H1 (cell line): Measurements from ENCODE around the gene DSCAM. TPM values are rescaled to one million over a fixed set of nuclear protein-coding genes. Genes with fewer than 3 reads are reported as not detected.

Source experiments
- CTCF ChIA-PET: fragments of 300-600 bp; sonication (Branson Sonifier 250); formaldehyde crosslinking; loops from one replicate; lab custom pipeline; 2021; ENCODE audit not compliant: partially characterized antibody; lab: Charles Lee
- POLR2A ChIA-PET: fragments of 300-600 bp; sonication (Branson Sonifier 250); formaldehyde crosslinking; loops from one replicate; lab custom pipeline; 2021; ENCODE audit warnings: inconsistent platforms; ENCODE audit not compliant: partially characterized antibody; lab: Charles Lee
- DNase-seq, 2 experiments: peaks; one replicate each; pipeline versions ENCODE4 v3.0.0 to v3.0.0-alpha.2; 2010 to 2022; ENCODE audit warnings: low spot score in 2 of 2, low read depth in 1 of 2, mixed read lengths in 1 of 2
- FAIRE-seq: peaks from 2 replicates; lab custom pipeline; 2011; peaks lifted over from hg19 to GRCh38; lab: Jason Lieb, UNC
- H2AFZ ChIP-seq: 2 replicates; pipeline ENCODE4 v1.8.1; 2012; ENCODE audit warnings: low read length, inconsistent platforms
- H2AK5ac ChIP-seq: 2 replicates; pipeline ENCODE4 v1.6.1; 2013; ENCODE audit warnings: low read depth, low read length
- H2BK120ac ChIP-seq: replicated peaks from 2 replicates; pipeline ENCODE3; 2013; ENCODE audit warnings: low read depth, low read length, inconsistent platforms
- H2BK12ac ChIP-seq: 2 replicates; pipeline ENCODE4 v1.6.1; 2013; ENCODE audit warnings: low read depth, low read length
- H2BK15ac ChIP-seq: 2 replicates; pipeline ENCODE4 v1.6.1; 2013; ENCODE audit warnings: low read length
- H2BK20ac ChIP-seq: 2 replicates; pipeline ENCODE4 v1.6.1; 2013; ENCODE audit warnings: low read length
- H2BK5ac ChIP-seq: 2 replicates; pipeline ENCODE4 v1.6.1; 2013; ENCODE audit warnings: low read depth, low read length
- H3K14ac ChIP-seq: 2 replicates; pipeline ENCODE4 v1.6.1; 2013; ENCODE audit warnings: inconsistent platforms; ENCODE audit not compliant: insufficient read length
- H3K18ac ChIP-seq: 2 replicates; pipeline ENCODE4 v1.6.1; 2013; ENCODE audit warnings: low read length; ENCODE audit errors: extremely low read depth
- H3K23ac ChIP-seq: 2 replicates; pipeline ENCODE4 v1.6.1; 2013; ENCODE audit warnings: inconsistent platforms; ENCODE audit not compliant: insufficient read length
- H3K23me2 ChIP-seq: 2 replicates; pipeline ENCODE4 v1.6.1; 2013; ENCODE audit warnings: low read depth, low read length
- H3K27ac ChIP-seq: 2 replicates; pipeline ENCODE4 v1.6.1; 2011; ENCODE audit warnings: low read depth, low read length, inconsistent platforms
- H3K27me3 ChIP-seq, 4 experiments: replicated peaks in 1 of 4; 1 replicate in 1 of 4; 2 replicates in 3 of 4; pipeline versions ENCODE4 v1.6.1 to v1.8.1; 2011 to 2013; ENCODE audit warnings: low read length in 3 of 4, mild to moderate bottlenecking in 3 of 4, inconsistent platforms in 2 of 4, mixed read lengths in 2 of 4, moderate library complexity in 1 of 4; ENCODE audit not compliant: control insufficient read depth in 3 of 4, insufficient read depth in 3 of 4; ENCODE audit errors: extremely low read depth in 1 of 4
- H3K36me3 ChIP-seq, 4 experiments: 2 replicates each; pipeline versions ENCODE4 v1.6.1 to v1.8.1; 2011 to 2013; ENCODE audit warnings: mild to moderate bottlenecking in 4 of 4, low read length in 3 of 4, moderate library complexity in 2 of 4, control low read depth in 1 of 4, inconsistent platforms in 1 of 4; ENCODE audit not compliant: insufficient read depth in 4 of 4, control insufficient read depth in 2 of 4
- H3K4ac ChIP-seq: replicated peaks from 2 replicates; pipeline ENCODE3; 2013; ENCODE audit warnings: low read length, low read depth, mixed read lengths, inconsistent platforms; ENCODE audit not compliant: insufficient read length
- H3K4me1 ChIP-seq, 4 experiments: replicated peaks in 1 of 4; 1 replicate in 1 of 4; 2 replicates in 3 of 4; pipeline versions ENCODE4 v1.6.1 to v1.8.1; 2011 to 2013; ENCODE audit warnings: low read length in 3 of 4, inconsistent platforms in 2 of 4, mixed read lengths in 1 of 4; ENCODE audit not compliant: insufficient read depth in 4 of 4, control insufficient read depth in 3 of 4
- H3K4me2 ChIP-seq, 2 experiments: 2 replicates each; pipeline versions ENCODE4 v1.6.1 to v1.8.1; 2011 to 2013; ENCODE audit warnings: low read depth in 2 of 2, low read length in 2 of 2, control low read depth in 1 of 2, inconsistent platforms in 1 of 2, mild to moderate bottlenecking in 1 of 2; ENCODE audit not compliant: insufficient read depth in 1 of 2
- H3K4me3 ChIP-seq, 4 experiments: fragments of 200-600, 300-600 bp in 1 of 4; sonication (generic), shearing (Covaris generic), sonication (Bioruptor Twin) in 1 of 4; 2 replicates each; pipeline versions ENCODE4 v1.5.1 to v1.8.1; 2011 to 2016; ENCODE audit warnings: low read length in 4 of 4, low read depth in 3 of 4, control low read depth in 2 of 4, inconsistent platforms in 2 of 4, mild to moderate bottlenecking in 2 of 4, mixed read lengths in 1 of 4, moderate library complexity in 1 of 4; ENCODE audit not compliant: insufficient read depth in 2 of 4; ENCODE audit errors: extremely low read depth in 1 of 4
- H3K56ac ChIP-seq: replicated peaks from 2 replicates; pipeline ENCODE3; 2013; ENCODE audit warnings: low read depth, mild to moderate bottlenecking, mixed read lengths, low read length, inconsistent platforms; ENCODE audit not compliant: insufficient read length
- H3K79me1 ChIP-seq: 2 replicates; pipeline ENCODE4 v1.6.1; 2013; ENCODE audit warnings: low read depth, low read length, control low read depth
- H3K79me2 ChIP-seq, 2 experiments: 2 replicates each; pipeline versions ENCODE4 v1.6.1 to v1.8.1; 2012 to 2013; ENCODE audit warnings: low read length in 2 of 2, mild to moderate bottlenecking in 2 of 2, inconsistent platforms in 1 of 2; ENCODE audit not compliant: insufficient read depth in 2 of 2, control insufficient read depth in 1 of 2
- H3K9ac ChIP-seq, 4 experiments: replicated peaks in 1 of 4; 1 replicate in 1 of 4; 2 replicates in 3 of 4; pipeline versions ENCODE4 v1.6.1 to v1.8.1; 2011 to 2013; ENCODE audit warnings: low read depth in 3 of 4, low read length in 3 of 4, control low read depth in 2 of 4, mild to moderate bottlenecking in 2 of 4, moderate library complexity in 2 of 4, inconsistent platforms in 1 of 4; ENCODE audit errors: extremely low read depth in 1 of 4
- H3K9me3 ChIP-seq, 2 experiments: 2 replicates each; pipeline versions ENCODE4 v1.6.1 to v1.8.1; 2012 to 2013; ENCODE audit warnings: mild to moderate bottlenecking in 2 of 2, moderate library complexity in 2 of 2, control low read depth in 1 of 2, inconsistent platforms in 1 of 2, low read depth in 1 of 2, low read length in 1 of 2, mixed read lengths in 1 of 2; ENCODE audit not compliant: insufficient read depth in 2 of 2
- H4K20me1 ChIP-seq, 2 experiments: replicated peaks in 1 of 2; 2 replicates each; pipeline versions ENCODE3 to v1.8.1; 2011 to 2013; ENCODE audit warnings: inconsistent platforms in 2 of 2, low read length in 2 of 2, mild to moderate bottlenecking in 1 of 2; ENCODE audit not compliant: insufficient read depth in 2 of 2, control insufficient read depth in 1 of 2
- H4K5ac ChIP-seq: 2 replicates; pipeline ENCODE4 v1.6.1; 2013; ENCODE audit warnings: low read length, low read depth, mixed read lengths, inconsistent platforms; ENCODE audit not compliant: insufficient read length
- H4K8ac ChIP-seq: 2 replicates; pipeline ENCODE4 v1.8.0; 2013; ENCODE audit warnings: mild to moderate bottlenecking, moderate library complexity, low read length, inconsistent platforms; ENCODE audit not compliant: insufficient read depth; ENCODE audit errors: extremely low read depth
- H4K91ac ChIP-seq: replicated peaks from 2 replicates; pipeline ENCODE3; 2013; ENCODE audit warnings: low read length, mixed read lengths, inconsistent platforms; ENCODE audit not compliant: insufficient read length
- ATF3 ChIP-seq: IDR thresholded peaks from 2 replicates; pipeline ENCODE4 v1.6.1; 2011; ENCODE audit warnings: low read depth, mild to moderate bottlenecking, low read length; ENCODE audit not compliant: insufficient read depth
- GTF2F1 ChIP-seq: IDR thresholded peaks from 2 replicates; pipeline ENCODE4 v1.6.1; 2012; ENCODE audit warnings: low read depth, low read length, improper control_type of control experiment, borderline replicate concordance
- KDM1A ChIP-seq: fragments of 200-600, 300-600 bp; sonication (generic); IDR thresholded peaks from 2 replicates; pipeline ENCODE4 v1.7.1; 2016; ENCODE audit warnings: mild to moderate bottlenecking, low read length, borderline replicate concordance
- RBBP5 ChIP-seq: IDR thresholded peaks from 2 replicates; pipeline ENCODE4 v1.7.1; 2012; ENCODE audit warnings: low read depth, mild to moderate bottlenecking, inconsistent platforms, low read length, moderate library complexity, borderline replicate concordance
- RXRA ChIP-seq: IDR thresholded peaks from 2 replicates; pipeline ENCODE4 v1.6.1; 2011; ENCODE audit warnings: low read depth, mild to moderate bottlenecking, low read length, moderate library complexity; ENCODE audit not compliant: insufficient read depth
- SIN3A ChIP-seq, 2 experiments: IDR thresholded peaks in 1 of 2; conservative IDR thresholded peaks in 1 of 2; 2 replicates each; pipeline ENCODE4 v1.6.1; 2011 to 2012; ENCODE audit warnings: low read length in 2 of 2, improper control_type of control experiment in 1 of 2, low read depth in 1 of 2, mild to moderate bottlenecking in 1 of 2
- SIRT6 ChIP-seq: IDR thresholded peaks from one replicate; pipeline ENCODE4 v1.7.1; 2012; ENCODE audit warnings: low read length, inconsistent platforms
- SP4 ChIP-seq: IDR thresholded peaks from 2 replicates; pipeline ENCODE4 v1.6.1; 2012; ENCODE audit warnings: low read length, inconsistent platforms
- TCF12 ChIP-seq: IDR thresholded peaks from 2 replicates; pipeline ENCODE4 v1.6.1; 2011; ENCODE audit warnings: low read depth, mild to moderate bottlenecking, low read length
- WGBS, 2 experiments: shearing (Covaris generic) in 1 of 2; methylation state at CpG; one replicate each; pipeline versions ENCODE4 v1.1.6 to v1.1.7; 2013 to 2015; ENCODE audit warnings: low lambda C conversion rate in 2 of 2, mixed read lengths in 2 of 2, inconsistent platforms in 1 of 2, low coverage in 1 of 2, missing lambda C conversion rate in 1 of 2; ENCODE audit not compliant: insufficient replicate concordance in 2 of 2, insufficient coverage in 1 of 2, insufficient read length in 1 of 2; ENCODE audit errors: extremely low coverage in 1 of 2, missing lambda C conversion rate in 1 of 2; 5-methylcytosine and 5-hydroxymethylcytosine counted together
- polyA plus RNA-seq, 7 experiments: library from polyadenylated mRNA; depleted of rRNA in 3 of 7; stranded (reverse) in 5 of 7; unstranded in 2 of 7; fragments of >200 nt in 5 of 7; fragments of 200-250 nt in 2 of 7; gene quantifications; 1 replicate in 5 of 7; 2 replicates in 1 of 7; 4 replicates in 1 of 7; pipeline versions ENCODE4 v1.2.1 to v1.2.3, GENCODE V29; 2011 to 2013; ENCODE audit warnings: missing spikeins in 2 of 7, mixed read lengths in 2 of 7
- total RNA-seq: library from RNA; stranded (reverse); fragmentation: NEBNext Ultra II Directional; extraction: Animal tissue kit (Norgen Biotek cat#: 25700); gene quantifications from 2 replicates; pipeline ENCODE4 v1.2.1, GENCODE V29; 2021
- TF ChIP-seq, protein P1 (sequence below): IDR thresholded peaks from 2 replicates; pipeline ENCODE4 v1.6.1; 2012; ENCODE audit warnings: inconsistent platforms

The DSCAM gene
- total and polyA plus RNA-seq, 2 of the 8 experiments (the other 6 are each of a cell fraction or from before 2014, with no cell fraction given): 0.02 to 0.15 TPM

- H3K79me1 ChIP-seq: no peaks in the 10 kb centered on the region
- H2BK15ac ChIP-seq: no peak overlapping the region
- H3K4me1 ChIP-seq: no peaks in the 10 kb centered on the region
- no peak overlapping the region for H3K4me3 ChIP-seq
- no peaks in the 10 kb centered on the region for H3K79me2 ChIP-seq
- DNase-seq: no peak
- CTCF ChIA-PET: interaction anchor here (1.1 kb wide), 1 partner anchor 607 kb away, joined by 3 read pairs; no protein-coding TSS in a partner anchor
- no peak overlapping the region for H3K9ac ChIP-seq
- no peak overlapping the region for H4K8ac ChIP-seq
- FAIRE-seq: no peak
- no peaks in the 10 kb centered on the region for H4K20me1 ChIP-seq
- no peaks in the 10 kb centered on the region for H3K36me3 ChIP-seq
- no peak overlapping the region for H3K23ac ChIP-seq
- no peak overlapping the region for H4K91ac ChIP-seq
- no peaks in the 10 kb centered on the region for H3K27me3 ChIP-seq
- no peak overlapping the region for H2BK12ac ChIP-seq
- 0 out of 2 replicates have a peak overlapping the region, but pooled peaks have one; percentile 15 for H2AFZ ChIP-seq
- H2BK120ac ChIP-seq: no peak overlapping the region
- no peak overlapping the region for H2BK20ac ChIP-seq
- H2AK5ac ChIP-seq: no peak overlapping the region
- H3K27ac ChIP-seq: no peak overlapping the region
- H3K56ac ChIP-seq: no peak overlapping the region
- no peak overlapping the region for H2BK5ac ChIP-seq
- no peaks in the 10 kb centered on the region for H3K23me2 ChIP-seq
- 97% methylated on average over 3 of the region's 4 CpGs; no CpG with 5 or more reads in 1 of the 2 experiments for WGBS, 2 experiments
- TF ChIP-seq RXRA: no peak
- TF ChIP-seq ATF3: no peak
- TF ChIP-seq TCF12: no peak
- no peak for TF ChIP-seq GTF2F1
- no peak for TF ChIP-seq RBBP5
- no peak for TF ChIP-seq SIN3A (conservative IDR thresholded peaks at IDR 0.05 in 1 of 2, IDR thresholded peaks at IDR 0.05 in 1 of 2; ENCODE audit: low read depth in 1 of 2, low read length in 2 of 2)
- TF ChIP-seq, protein P1, sequence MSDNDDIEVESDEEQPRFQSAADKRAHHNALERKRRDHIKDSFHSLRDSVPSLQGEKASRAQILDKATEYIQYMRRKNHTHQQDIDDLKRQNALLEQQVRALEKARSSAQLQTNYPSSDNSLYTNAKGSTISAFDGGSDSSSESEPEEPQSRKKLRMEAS: no peak
- TF ChIP-seq SIRT6: no peak
- TF ChIP-seq SP4: no peak
- TF ChIP-seq KDM1A: no peak
- TF ChIP-seq, all 59 proteins: peak for 0
- no peak overlapping the region for H4K5ac ChIP-seq
- H3K14ac ChIP-seq: no peak overlapping the region
- no peak overlapping the region for H3K4ac ChIP-seq
- H3K9me3 ChIP-seq: peaks cover 22 to 25% of the 10 kb centered on the region in 2 experiments
- POLR2A ChIA-PET: no interaction called here
- no peak overlapping the region for H3K4me2 ChIP-seq
- H3K18ac ChIP-seq: no peak overlapping the region
Observed at GRCh38 chr21:40244981-40245380, 602.0 kb downstream of the DSCAM start.
